ENCODE results near the gene ANKRD49.

The ANKRD49 gene

GRCh38 chr11:94516725-94517124 lies 22.9 kb downstream of the ANKRD49 start:
- no peak for TF ChIP-seq CTCF (IDR thresholded peaks at IDR 0.05; ENCODE audit: insufficient read depth, low read depth, low read length, missing control alignments)
- DNase-seq (ENCODE audit: low read depth) = no peak
- no peak overlapping the region for H3K4me3 ChIP-seq (ENCODE audit: low read depth, low read length)

- TF ChIP-seq CTCF (IDR thresholded peaks at IDR 0.05; ENCODE audit: insufficient read depth, low read depth, low read length, missing control alignments) = no peak
- no peak for DNase-seq (ENCODE audit: low read depth)
- H3K4me3 ChIP-seq (ENCODE audit: low read depth, low read length) = no peak overlapping the region
These were observed 24.5 kb downstream of the ANKRD49 start for GRCh38 chr11:94518300-94518699.

GRCh38 chr11:94519478-94520084 lies 25.8 kb downstream of the ANKRD49 start:
- TF ChIP-seq CTCF (IDR thresholded peaks at IDR 0.05; ENCODE audit: insufficient read depth, low read depth, low read length, missing control alignments) = peak; percentile 40
- DNase-seq (ENCODE audit: low read depth) = peak; percentile 18
- H3K4me3 ChIP-seq (ENCODE audit: low read depth, low read length) = no peak overlapping the region

GRCh38 chr11:94521684-94522083 lies 27.9 kb downstream of the ANKRD49 start:
- no peak overlapping the region for H3K4me3 ChIP-seq (ENCODE audit: low read depth, low read length)
- peak; percentile 21 for DNase-seq (ENCODE audit: low read depth)
- peak; percentile 45 for TF ChIP-seq CTCF (IDR thresholded peaks at IDR 0.05; ENCODE audit: insufficient read depth, low read depth, low read length, missing control alignments)

GRCh38 chr11:94524341-94524740 lies 30.6 kb downstream of the ANKRD49 start:
- H3K4me3 ChIP-seq (ENCODE audit: low read depth, low read length) = no peak overlapping the region
- TF ChIP-seq CTCF (IDR thresholded peaks at IDR 0.05; ENCODE audit: insufficient read depth, low read depth, low read length, missing control alignments) = no peak
- no peak for DNase-seq (ENCODE audit: low read depth)

- no peak for TF ChIP-seq CTCF (IDR thresholded peaks at IDR 0.05; ENCODE audit: insufficient read depth, low read depth, low read length, missing control alignments)
- DNase-seq (ENCODE audit: low read depth) = no peak
- no peak overlapping the region for H3K4me3 ChIP-seq (ENCODE audit: low read depth, low read length)
These were observed 32.0 kb downstream of the ANKRD49 start for GRCh38 chr11:94525546-94526324.
